ENCODE data around the gene ODAD2. TPM values are rescaled to one million over a fixed set of nuclear protein-coding genes. Genes with fewer than 3 reads are reported as not detected.

Gene ODAD2
- polyA plus RNA-seq, 1 donor from 2014 or later, result not detected

- Histone ChIP-seq H2AFZ (ENCODE audit: low read depth, low read length) (no peak overlapping the region), H3F3A (ENCODE audit: insufficient read depth, low read length, poor library complexity, severe bottlenecking) (no peaks in the 10 kb centered on the region), H3K27ac (ENCODE audit: low read length) (no peak overlapping the region), H3K9me3 (ENCODE audit: low read length) (no peaks in the 10 kb centered on the region), H3K9ac (ENCODE audit: low read length) (no peak overlapping the region), H3K36me3 (ENCODE audit: insufficient read depth, low read length) (no peaks in the 10 kb centered on the region), H3K27me3 (ENCODE audit: insufficient read depth, low read depth, low read length) (no peaks in the 10 kb centered on the region), H3K4me3 (ENCODE audit: low read length) (no peak overlapping the region), H3K79me2 (replicated peaks; ENCODE audit: insufficient read depth, low read length) (no peaks in the 10 kb centered on the region), H3K9me2 (ENCODE audit: insufficient read depth, low read length) (no peaks in the 10 kb centered on the region), H3K4me2 (ENCODE audit: low read length) (no peak overlapping the region), H4K20me1 (ENCODE audit: insufficient read depth) (no peaks in the 10 kb centered on the region)
- TF ChIP-seq REST (IDR thresholded peaks at IDR 0.05; ENCODE audit: borderline replicate concordance) (no peak), RAD21 (conservative IDR thresholded peaks at IDR 0.05) (no peak), POLR2AphosphoS5 (IDR thresholded peaks at IDR 0.05) (no peak), CTCF (IDR thresholded peaks at IDR 0.05; ENCODE audit: poor library complexity, severe bottlenecking) (no peak), SMC3 (conservative IDR thresholded peaks at IDR 0.05; ENCODE audit: poor library complexity) (no peak), MXI1 (conservative IDR thresholded peaks at IDR 0.05; ENCODE audit: poor library complexity, severe bottlenecking) (no peak), EP300 (conservative IDR thresholded peaks at IDR 0.05; ENCODE audit: poor library complexity, severe bottlenecking) (no peak), TAF1 (IDR thresholded peaks at IDR 0.05; ENCODE audit: low read depth) (no peak)
Observed at GRCh38 chr10:27792216-27792615, 206.7 kb downstream of the ODAD2 start.

GRCh38 chr10:27784272-27784671 is 214.6 kb downstream of the ODAD2 start:
- Histone ChIP-seq H3K4me3 (ENCODE audit: low read length) (no peak overlapping the region), H3F3A (ENCODE audit: insufficient read depth, low read length, poor library complexity, severe bottlenecking) (no peaks in the 10 kb centered on the region), H3K9me3 (ENCODE audit: low read length) (no peaks in the 10 kb centered on the region), H3K79me2 (replicated peaks; ENCODE audit: insufficient read depth, low read length) (no peaks in the 10 kb centered on the region), H2AFZ (ENCODE audit: low read depth, low read length) (no peak overlapping the region), H3K4me2 (ENCODE audit: low read length) (no peak overlapping the region), H3K9me2 (ENCODE audit: insufficient read depth, low read length) (no peaks in the 10 kb centered on the region), H3K9ac (ENCODE audit: low read length) (no peak overlapping the region), H3K27ac (ENCODE audit: low read length) (no peak overlapping the region), H3K36me3 (ENCODE audit: insufficient read depth, low read length) (no peaks in the 10 kb centered on the region), H4K20me1 (ENCODE audit: insufficient read depth) (no peaks in the 10 kb centered on the region), H3K27me3 (ENCODE audit: insufficient read depth, low read depth, low read length) (no peaks in the 10 kb centered on the region)
- no peak for TF ChIP-seq CTCF (IDR thresholded peaks at IDR 0.05; ENCODE audit: poor library complexity, severe bottlenecking)
- TF ChIP-seq EZH2 (IDR thresholded peaks at IDR 0.05; ENCODE audit: borderline replicate concordance, insufficient read depth, low read length, poor library complexity, severe bottlenecking), result no peak
- TF ChIP-seq SMC3 (conservative IDR thresholded peaks at IDR 0.05; ENCODE audit: poor library complexity), result no peak
- TF ChIP-seq RAD21 (conservative IDR thresholded peaks at IDR 0.05), result no peak
- no peak for TF ChIP-seq TAF1 (IDR thresholded peaks at IDR 0.05; ENCODE audit: low read depth)
- TF ChIP-seq POLR2AphosphoS5 (IDR thresholded peaks at IDR 0.05), result no peak
- TF ChIP-seq EP300 (conservative IDR thresholded peaks at IDR 0.05; ENCODE audit: poor library complexity, severe bottlenecking), result no peak
- no peak for TF ChIP-seq MXI1 (conservative IDR thresholded peaks at IDR 0.05; ENCODE audit: poor library complexity, severe bottlenecking)
- TF ChIP-seq REST (IDR thresholded peaks at IDR 0.05; ENCODE audit: borderline replicate concordance), result no peak
